HG03342 (cell line): Measurements from ENCODE around the gene CPEB2.

Source experiments
- ATAC-seq: cut with Tn5 transposase; IDR thresholded peaks from one replicate; pipeline ENCODE4 v1.9.1; 2021; ENCODE audit warnings: mild to moderate bottlenecking, moderate library complexity; ENCODE audit not compliant: unreplicated experiment

CPEB2 gene

GRCh38 chr4:15001869-15002658, at the start of gene CPEB2:
CPEB2 (plus strand) TSS chr4:15002481; CDS start chr4:15002674, 193 bp downstream.
- ATAC-seq: peak; percentile 60

DNA sequence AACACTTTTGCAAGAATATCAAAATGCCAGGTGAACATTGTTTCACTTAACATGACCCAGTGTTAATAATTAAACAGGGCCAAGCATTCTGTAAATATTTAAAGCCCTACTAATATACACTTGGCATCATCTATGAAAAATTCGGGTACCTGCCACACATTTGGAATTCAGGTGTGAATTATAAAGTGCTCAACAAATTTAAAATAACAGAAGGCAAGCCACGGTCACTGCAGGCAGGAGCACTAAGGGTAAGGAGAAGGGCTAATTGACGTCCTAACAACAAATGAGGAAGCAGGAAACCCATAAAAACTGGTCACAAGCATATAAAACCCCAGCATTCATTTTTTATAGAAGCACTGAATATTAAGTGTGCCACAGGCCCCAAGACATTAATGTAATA, 43.8 kb upstream of the CPEB2 start:
- no peak for ATAC-seq

DNA sequence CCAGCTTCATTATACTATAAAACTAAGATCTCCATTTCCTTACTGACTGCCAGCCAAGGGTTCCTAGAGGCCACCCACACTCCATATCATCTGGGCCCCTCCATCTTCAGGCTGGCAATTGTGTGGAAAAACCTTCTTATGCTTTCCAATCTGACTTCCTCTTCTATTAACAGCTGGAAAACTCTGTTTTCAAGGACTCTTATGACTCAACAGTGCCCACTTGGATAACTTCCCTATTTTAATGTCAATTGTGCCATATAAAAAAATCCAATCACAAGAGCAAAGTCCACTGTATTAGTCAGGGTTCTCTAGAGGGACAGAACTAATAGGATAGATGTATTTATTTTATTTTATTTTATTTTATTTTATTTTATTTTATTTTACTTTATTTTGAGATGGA, 41.0 kb upstream of the CPEB2 start:
- ATAC-seq: no peak

DNA sequence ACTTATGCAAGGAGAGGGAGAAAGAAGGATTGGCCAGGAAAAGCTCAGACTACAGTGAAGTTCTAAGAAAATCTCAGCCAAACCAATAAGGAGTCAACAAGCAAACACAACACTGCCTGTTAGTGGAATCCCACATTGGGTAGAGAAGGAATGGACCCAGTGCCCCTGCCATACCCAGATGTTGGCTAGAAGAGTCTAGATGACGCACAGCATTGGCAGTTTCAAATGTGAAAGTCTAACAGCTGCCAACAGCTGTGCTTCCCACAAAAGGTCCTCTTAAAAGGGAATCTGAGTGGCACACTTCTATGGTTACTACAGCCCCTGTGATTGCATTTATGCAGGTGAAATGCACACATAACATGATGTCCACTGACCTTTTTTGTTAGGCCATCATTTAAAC, 37.2 kb upstream of the CPEB2 start:
- ATAC-seq: no peak

- ATAC-seq: no peak
Measured at GRCh38 chr4:14967982-14968381, 34.3 kb upstream of the CPEB2 start.

- no peak for ATAC-seq
Measured at GRCh38 chr4:14977830-14978229, 24.5 kb upstream of the CPEB2 start.

- no peak for ATAC-seq
Measured at GRCh38 chr4:14984448-14984847, 17.8 kb upstream of the CPEB2 start.

DNA sequence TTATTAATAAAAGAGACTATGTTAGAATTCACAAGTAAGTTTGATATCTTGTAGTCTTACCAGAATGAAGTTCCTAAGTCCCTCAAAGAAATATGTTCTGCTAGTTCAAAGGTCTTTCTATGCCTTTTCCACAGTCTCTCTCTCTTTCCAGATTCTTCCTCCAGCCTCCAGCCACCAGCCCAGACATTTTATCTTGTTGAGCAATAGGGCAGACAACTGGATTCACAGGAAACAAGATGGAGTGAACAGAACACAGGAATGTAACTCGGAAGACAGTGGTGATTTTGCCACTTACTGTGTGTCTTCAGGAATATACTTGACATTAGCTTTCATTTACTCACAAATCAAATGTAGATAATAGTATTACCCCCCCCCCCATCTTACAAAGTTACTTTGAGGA, 17.1 kb upstream of the CPEB2 start:
- no peak for ATAC-seq

DNA sequence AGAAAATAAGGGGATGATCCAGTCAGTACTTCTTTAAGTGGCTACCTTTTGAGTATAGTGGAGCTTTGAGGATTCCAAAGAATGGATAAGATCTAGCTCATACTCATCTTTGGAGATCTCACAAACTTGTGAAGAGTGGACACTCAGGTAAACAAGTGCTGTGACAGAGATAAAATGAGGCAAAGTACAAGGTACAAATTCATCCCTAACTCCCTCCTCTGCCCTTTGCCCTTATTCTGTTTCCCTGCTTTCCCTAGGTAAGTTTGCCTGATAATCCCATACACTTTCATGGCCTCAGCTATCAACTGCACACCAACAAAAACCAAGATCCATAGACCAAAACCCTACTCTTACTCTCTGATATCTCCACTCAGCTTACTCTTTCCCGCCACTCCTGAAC, 16.4 kb upstream of the CPEB2 start:
- ATAC-seq: no peak

- ATAC-seq: no peak
Measured at GRCh38 chr4:14987054-14987453, 15.2 kb upstream of the CPEB2 start.

DNA sequence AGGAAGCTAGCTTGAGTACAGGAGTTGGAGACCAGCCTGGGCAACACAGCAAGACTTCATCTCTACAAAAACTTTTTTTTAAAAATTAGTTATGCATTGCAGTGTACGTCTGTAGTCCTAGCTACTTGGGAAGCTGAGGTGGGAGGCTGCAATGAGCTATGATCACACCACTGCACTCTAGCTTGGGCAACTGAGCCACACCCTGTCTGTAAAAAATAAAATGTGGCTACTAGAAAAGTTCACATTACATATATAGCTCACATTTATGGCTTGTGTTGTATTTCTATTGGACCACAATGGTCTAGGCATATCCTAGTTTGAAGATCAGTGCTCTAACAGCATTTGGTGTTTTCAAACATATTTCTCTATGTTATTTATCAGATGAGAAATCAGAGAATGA, 11.8 kb upstream of the CPEB2 start:
- no peak for ATAC-seq

GRCh38 chr4:14994242-14994641, 8.0 kb upstream of the CPEB2 start:
- no peak for ATAC-seq

- peak; percentile 32 for ATAC-seq
Measured at GRCh38 chr4:15001248-15001868, 923 bp upstream of the CPEB2 start.

- peak; percentile 23 for ATAC-seq
Measured at GRCh38 chr4:15002659-15003400, 549 bp downstream of the CPEB2 start.

DNA sequence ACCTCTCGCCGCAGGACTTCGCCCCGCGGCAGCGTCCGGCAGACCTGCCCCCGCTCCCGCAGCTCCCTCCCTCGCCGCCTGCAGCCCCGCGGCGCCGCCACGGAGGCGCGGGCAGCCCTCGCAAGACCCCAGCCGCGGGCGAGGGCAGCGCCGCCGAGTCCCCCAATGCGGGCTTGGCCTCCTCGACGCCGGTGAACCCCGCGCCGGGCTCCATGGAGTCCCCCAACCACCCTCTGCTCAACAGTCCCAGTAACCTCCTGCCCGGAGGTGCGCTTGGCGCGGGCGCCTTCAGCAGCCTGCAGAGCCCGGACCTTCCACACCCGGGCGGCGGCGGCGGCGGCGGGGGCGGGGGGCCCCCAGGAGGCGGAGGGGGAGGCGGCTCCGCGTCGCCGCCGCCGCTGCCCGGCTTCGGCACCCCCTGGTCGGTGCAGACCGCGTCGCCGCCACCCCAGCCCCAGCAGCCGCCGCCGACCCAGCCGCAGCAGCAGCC, 1.2 kb downstream of the CPEB2 start:
- ATAC-seq: peak; percentile 14

- peak; percentile 1 for ATAC-seq
Measured at GRCh38 chr4:15003891-15004738, 1.8 kb downstream of the CPEB2 start.

GRCh38 chr4:15004739-15005301, 2.5 kb downstream of the CPEB2 start:
- ATAC-seq: peak; percentile 5

DNA sequence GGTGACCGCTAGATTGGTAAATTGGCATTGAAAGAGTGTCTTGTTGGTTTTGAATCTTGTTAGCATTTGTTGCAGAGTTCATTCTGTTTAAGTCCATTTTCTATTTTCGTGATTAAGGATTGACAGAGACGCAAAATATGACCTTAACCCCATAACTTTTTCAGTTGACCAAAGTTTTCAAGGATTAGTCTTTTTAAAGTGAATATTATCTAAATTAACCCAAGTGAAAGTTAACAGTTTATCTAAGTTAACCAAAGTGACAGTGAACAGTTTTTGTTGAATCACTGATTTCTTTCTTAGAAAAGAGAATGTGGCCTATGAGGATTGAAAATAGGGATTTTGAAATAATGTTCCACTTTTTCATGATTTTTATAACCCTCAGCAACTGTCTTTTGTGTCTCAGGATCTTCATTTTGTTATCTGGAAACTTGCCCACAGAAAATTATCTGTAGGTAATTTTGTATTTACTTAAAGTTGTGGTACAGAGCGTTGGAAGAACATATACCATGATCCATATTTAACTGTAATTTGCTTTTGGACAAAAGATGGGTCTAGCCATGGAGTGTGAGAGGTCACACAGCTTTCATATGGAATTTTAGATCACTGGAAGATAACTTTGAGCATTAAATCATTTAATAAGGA, 3.3 kb downstream of the CPEB2 start:
- ATAC-seq: no peak

DNA sequence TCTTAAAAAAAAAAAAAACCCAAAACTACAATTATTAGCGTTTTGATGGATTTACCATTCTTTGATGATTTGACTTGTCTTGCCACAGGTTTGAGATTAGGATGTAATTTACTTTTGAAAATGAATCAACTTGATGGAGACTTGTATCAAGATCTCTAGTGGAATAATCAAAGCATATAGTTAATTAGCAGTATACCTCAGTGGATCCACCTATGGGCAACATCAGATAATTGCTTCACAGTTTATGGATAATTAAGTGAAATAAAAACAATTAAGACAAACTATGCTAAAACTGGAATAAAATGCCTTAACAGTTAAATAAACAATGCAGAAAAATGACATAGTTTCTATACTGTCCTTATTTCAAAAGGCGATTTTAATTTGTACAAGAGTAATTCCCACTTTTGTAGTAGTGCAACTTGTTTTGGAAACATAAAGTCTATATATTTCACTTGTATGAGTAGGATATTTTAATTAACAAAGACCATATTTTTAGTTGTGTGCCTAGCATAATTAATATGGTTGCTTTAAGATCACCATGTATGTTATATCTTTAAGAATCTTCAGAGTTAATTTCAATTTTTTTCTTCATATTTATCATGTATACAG, 4.2 kb downstream of the CPEB2 start:
- ATAC-seq: no peak

DNA sequence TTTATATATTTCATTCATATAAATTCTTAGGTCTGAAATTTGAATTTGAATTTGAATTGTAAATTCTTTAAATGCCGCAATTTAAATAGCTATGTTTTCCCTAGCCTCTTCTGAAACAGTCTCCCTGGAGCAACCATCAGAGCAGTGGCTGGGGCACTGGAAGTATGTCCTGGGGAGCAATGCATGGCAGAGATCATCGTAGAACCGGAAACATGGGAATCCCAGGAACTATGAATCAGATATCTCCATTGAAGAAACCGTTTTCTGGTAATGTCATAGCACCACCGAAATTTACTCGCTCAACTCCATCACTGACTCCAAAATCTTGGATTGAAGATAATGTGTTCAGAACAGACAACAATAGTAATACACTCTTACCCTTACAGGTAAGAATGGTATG, 4.9 kb downstream of the CPEB2 start:
- no peak for ATAC-seq
